GM18499 (cell line): ENCODE data around the gene APOB.

Experiments
- ATAC-seq: cut with Tn5 transposase; IDR thresholded peaks from one replicate; pipeline ENCODE4 v1.9.1; 2021; ENCODE audit warnings: moderate number of reproducible peaks; ENCODE audit not compliant: insufficient read depth, unreplicated experiment

Gene APOB, protein sequence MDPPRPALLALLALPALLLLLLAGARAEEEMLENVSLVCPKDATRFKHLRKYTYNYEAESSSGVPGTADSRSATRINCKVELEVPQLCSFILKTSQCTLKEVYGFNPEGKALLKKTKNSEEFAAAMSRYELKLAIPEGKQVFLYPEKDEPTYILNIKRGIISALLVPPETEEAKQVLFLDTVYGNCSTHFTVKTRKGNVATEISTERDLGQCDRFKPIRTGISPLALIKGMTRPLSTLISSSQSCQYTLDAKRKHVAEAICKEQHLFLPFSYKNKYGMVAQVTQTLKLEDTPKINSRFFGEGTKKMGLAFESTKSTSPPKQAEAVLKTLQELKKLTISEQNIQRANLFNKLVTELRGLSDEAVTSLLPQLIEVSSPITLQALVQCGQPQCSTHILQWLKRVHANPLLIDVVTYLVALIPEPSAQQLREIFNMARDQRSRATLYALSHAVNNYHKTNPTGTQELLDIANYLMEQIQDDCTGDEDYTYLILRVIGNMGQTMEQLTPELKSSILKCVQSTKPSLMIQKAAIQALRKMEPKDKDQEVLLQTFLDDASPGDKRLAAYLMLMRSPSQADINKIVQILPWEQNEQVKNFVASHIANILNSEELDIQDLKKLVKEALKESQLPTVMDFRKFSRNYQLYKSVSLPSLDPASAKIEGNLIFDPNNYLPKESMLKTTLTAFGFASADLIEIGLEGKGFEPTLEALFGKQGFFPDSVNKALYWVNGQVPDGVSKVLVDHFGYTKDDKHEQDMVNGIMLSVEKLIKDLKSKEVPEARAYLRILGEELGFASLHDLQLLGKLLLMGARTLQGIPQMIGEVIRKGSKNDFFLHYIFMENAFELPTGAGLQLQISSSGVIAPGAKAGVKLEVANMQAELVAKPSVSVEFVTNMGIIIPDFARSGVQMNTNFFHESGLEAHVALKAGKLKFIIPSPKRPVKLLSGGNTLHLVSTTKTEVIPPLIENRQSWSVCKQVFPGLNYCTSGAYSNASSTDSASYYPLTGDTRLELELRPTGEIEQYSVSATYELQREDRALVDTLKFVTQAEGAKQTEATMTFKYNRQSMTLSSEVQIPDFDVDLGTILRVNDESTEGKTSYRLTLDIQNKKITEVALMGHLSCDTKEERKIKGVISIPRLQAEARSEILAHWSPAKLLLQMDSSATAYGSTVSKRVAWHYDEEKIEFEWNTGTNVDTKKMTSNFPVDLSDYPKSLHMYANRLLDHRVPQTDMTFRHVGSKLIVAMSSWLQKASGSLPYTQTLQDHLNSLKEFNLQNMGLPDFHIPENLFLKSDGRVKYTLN (N-terminal part only)

GRCh38 chr2:21043744-21044532 lies at the start of gene APOB:
Gene APOB (minus strand): TSS chr2:21044073. CDS start chr2:21043945, 128 bp downstream.
- ATAC-seq: no peak

DNA sequence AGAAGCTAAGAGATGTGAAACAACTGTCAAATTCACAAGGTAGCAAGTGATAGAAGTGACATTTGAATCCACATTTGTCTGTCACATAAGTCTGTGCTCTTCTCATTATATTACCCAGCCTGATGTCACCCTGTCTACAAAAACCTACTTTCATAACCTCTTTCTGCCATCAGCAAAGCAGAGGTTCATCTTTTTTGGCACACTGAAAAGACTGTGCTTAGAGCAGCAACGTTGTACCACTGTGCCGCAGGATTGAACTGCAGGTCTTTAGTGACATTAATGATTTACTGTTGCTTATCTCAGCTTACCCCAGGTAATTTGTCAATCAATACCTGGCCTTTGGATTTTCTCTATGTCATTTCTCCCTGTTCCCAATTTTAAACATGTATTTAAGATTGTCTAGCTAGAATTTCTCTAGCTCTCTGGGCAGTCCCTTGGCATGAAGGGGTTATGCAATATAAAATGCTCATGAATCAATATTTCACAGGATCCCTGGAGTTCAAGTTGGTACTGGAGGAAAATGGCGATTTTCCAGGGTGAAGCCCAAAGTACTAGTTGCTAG lies 48.5 kb upstream of the APOB start:
- ATAC-seq: no peak

DNA sequence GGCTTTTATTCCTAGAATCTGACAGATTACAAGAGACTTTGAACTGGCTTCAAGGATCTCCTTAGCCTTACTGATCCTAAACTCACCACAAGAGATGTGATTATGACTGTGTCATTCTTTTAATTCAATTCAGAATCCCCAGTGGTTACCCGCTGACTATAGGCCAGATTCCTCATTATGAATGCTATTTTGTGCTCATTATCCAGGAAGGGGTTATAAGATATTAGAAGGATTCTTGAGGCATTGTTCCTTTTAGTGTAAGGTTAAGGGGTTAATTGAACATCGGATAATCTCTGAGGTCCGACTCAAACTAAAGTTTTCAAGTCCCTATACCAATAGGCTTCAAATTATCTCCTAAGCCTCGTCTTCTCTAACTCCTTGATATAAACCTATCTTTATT lies 40.5 kb upstream of the APOB start:
- no peak for ATAC-seq

DNA sequence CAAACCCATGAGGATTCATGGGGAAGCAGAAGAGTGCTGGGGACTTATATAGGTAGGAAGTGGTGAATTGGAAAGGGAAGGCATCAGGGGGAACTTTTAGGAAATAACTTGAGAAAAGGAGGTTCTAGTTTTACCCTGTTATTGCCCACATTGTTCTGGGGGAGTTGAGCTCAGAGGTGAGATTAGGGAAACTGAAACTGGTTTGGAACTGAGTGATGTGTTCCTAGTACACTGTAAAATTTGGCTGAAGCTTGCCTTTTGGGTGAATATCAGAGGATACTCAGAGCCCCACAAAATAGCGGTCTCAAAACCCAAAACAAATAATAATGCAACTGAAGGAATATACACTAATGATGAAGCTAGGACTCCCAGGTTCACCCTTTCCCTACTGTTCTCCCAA lies 39.6 kb upstream of the APOB start:
- no peak for ATAC-seq

- ATAC-seq: no peak
Observed at GRCh38 chr2:21078296-21078695, 34.4 kb upstream of the APOB start.

DNA sequence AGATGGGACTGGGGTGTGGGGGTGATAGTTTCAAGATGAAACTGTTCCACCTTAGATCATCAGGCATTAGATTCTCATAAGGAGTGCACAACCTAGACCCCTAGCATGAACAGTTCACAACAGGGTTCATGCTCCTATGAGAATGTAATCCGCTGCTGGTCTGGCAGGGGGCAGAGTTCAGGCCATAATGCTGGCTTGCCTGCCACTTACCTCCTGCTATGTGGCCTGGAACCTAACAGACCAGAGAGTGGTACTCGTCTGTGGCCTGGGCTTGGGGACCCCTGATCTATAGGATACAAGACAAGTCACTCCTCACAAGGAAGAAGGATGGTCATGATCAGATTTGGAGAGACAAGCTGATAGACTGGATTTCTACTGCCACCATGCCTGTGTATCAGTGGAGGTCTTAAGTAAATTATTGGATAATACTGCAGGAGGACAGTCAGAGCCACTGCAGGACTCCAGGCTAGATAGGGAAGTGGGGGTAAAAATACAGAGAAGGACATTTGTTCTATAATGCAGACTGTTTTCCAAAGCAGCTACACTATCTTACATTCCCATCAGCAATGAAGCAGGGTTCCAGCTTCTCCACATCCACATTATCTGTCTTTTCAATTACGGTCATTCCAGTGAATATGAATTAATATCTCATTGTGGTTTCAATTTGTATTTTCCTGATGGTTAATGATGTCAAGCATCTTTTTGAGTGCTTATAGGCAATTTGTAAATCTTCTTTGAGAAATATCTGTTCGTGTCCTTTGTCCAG lies 28.8 kb upstream of the APOB start:
- no peak for ATAC-seq

DNA sequence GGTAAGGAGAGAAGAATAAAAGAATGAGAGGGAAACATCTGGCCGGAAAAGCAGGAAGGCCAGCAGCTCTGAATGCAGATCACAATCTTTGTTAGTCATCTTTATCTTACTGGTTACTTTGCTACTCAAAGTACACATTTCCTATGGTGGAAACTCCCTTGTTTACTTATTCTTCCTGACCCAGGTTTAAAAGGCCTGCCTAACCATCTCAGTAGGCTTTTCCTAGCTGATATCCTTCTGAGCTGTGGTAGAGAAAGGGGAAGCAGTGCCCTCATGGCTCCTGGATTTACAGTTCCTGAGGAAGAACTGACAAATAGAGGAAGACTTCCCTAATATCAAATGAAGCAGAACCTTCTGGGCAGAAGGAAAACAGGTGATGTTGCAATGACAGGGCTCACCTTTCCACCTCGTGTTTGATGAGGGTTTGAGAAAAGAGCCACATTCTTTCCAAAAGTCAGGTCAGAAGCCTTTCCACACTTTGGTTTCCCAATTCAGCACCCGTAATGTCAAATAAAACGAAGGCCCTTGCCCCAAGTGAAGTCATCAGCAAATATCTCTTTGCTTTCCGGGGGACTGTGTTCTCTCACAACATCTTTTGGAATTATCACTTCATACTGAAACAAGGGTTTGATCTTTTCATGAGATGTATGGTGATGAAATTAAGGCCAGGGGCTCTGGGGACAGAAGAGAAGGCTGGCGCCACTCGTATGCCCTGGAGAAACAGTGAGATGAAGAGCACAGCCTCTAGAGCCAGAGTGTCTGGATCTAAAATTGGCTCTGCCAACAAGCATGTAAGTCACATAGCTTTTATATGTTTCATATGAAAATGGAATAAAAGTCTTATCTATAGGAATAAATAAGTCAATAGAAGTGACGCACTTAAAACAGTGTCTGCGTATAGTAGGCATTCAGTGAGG lies 26.7 kb upstream of the APOB start:
- no peak for ATAC-seq

DNA sequence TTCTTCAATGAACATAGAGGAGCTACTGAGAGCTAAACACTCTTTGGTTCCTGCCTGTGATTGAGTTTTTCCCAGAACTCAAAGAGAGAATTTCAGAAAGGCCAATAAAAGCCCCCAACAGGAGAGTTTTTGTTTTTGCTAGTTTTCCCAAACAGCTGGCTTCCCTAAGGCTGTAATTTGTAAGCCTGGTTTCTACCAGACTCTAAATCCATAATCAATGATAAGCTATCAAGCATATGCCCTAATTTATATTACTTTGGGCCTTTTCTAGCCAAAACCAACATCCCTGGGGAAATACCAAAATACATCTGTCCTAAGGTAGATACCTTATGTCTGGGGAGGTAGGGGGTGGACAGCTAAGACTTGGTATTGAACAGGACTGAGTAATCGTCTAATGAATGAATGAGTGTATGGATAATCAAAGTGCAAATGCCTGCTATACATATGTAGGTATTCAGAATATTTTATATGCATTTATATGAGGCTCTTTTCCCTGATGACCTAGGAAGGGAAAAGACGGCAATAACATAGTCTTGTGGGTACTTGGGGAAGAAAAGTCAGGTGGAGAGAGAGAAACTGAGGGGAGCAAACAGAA lies 26.0 kb upstream of the APOB start:
- no peak for ATAC-seq

DNA sequence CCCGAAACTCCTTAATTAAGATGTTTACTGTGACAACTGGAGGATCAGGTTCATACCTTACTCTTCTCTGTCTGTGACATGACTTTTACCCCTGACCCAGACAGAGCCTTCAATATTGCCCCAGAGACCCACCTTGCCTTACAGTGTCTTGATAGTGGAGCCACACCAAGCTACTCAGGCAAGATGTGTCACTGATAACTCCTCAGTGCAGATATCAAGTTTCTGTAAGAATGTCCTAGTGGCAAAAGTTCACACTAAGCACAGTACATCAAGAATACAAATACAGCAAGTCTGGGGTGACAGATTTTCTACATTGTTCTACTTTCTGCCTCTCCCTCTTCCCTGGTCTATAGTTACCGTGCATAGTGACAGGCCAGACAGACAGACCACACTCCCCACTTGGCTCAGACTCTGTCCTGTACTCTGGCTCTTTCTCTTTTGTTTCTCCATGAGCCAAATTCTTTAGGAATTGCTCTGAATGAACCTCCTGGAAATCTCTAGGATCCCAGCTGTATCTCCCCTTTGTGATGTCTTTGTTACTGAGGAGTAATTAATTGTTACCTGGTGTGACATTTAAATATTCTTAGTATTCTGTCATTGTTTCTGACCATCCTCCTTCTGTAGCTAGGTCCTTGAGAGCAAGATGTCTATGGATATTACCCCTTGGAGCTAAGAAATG lies 24.1 kb upstream of the APOB start:
- ATAC-seq: no peak

GRCh38 chr2:21067125-21067524 lies 23.3 kb upstream of the APOB start:
- no peak for ATAC-seq

- ATAC-seq: no peak
Observed at GRCh38 chr2:21059885-21060610, 16.2 kb upstream of the APOB start.

- ATAC-seq: no peak
Observed at GRCh38 chr2:21057097-21057496, 13.2 kb upstream of the APOB start.

- ATAC-seq: no peak
Observed at GRCh38 chr2:21055879-21056790, 12.3 kb upstream of the APOB start.

- no peak for ATAC-seq
Observed at GRCh38 chr2:21055451-21055850, 11.6 kb upstream of the APOB start.

DNA sequence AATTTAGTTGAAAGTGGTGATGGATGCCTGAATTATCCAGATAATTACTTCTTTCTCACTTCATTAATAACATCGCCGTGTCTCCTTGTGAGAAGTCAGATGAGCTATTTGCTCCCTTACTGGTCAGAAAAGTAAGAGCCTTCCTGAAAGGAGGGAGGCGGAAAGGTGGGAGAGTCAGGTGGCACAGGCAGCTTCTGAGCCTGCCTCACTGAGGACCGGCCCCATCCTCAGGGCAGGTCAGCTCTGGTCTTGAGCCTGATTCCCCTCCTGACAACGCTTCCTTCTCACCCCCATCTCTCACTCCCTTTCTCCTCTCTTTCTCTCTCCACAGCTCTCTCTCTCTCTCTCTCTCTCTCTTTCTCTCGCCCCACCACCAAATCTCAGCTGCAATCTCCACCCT lies 10.1 kb upstream of the APOB start:
- ATAC-seq: no peak
